Stimulated activated CD8-positive, alpha-beta memory T cell treated with anti-CD3 and anti-CD28 coated beads, Interleukin-4, amount 100 ng/mL, for 1 hour (primary cell): ENCODE measurements around the gene STK32C.

Experiments
- DNase-seq, 2 donors: peaks; one replicate each; pipeline ENCODE4 v3.0.0-alpha.2; 2020; ENCODE audit warnings: low read depth in 2 of 2, low spot score in 1 of 2

STK32C gene

DNA sequence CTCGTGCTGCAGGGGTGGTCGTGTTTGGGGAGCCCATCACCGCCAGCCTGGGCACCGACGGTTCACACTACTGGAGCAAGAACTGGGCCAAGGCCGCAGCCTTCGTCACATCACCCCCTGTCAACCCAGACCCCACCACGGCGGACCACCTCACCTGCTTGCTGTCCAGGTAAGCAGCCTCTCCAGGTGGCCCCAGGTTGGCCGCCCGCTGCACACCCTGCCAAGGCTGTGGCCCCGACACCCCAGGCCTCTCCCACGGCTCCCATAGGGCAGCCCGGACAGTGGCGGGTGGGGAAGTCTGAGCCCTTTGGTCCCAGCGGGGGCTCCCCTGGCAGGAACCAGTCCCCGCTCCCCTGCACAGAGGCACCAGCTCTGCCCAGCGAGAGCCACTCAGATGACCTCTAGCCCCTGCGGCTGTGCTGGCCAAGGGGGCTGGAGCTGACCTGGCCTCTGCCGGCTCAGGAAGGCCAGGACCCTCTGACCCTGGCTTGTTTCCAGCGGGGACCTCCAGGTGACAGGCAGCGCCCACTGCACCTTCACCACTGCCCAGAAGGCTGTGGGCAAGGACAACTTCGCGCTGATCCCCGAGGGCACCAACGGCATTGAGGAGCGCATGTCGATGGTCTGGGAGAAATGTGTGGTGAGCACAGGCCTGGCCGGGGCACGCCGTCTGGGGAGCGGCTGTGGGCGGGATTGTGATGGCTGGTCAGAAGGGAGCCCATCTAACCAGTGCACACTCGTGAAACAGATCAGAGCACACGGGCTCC lies 107.2 kb downstream of the STK32C start:
- DNase-seq, result no peak

DNA sequence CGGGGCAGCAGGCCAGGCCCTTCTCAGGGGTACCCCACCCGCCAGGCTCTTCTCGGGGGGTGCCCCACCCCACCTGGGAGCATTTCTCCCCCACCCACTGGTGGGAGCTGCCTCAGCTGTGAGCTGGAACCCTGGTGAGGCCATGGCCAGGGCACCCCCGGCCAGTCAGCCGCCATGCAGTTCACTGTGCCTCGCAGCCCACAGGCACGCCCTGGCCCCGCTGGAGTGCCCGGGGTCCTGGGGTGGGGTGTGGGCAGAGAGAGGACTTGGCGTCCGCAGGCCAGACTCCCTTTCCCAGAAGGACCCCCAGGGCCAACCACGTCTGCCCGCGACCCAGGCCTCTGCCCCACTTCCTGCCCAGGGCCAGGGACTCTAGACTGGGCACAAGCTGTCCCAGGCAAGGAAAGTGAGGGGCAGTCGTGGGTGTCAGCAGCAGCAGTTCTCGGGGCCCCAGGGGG lies 107.9 kb downstream of the STK32C start:
- DNase-seq, result no peak

GRCh38 chr10:132199268-132199853 lies 108.4 kb downstream of the STK32C start:
- DNase-seq, result no peak

DNA sequence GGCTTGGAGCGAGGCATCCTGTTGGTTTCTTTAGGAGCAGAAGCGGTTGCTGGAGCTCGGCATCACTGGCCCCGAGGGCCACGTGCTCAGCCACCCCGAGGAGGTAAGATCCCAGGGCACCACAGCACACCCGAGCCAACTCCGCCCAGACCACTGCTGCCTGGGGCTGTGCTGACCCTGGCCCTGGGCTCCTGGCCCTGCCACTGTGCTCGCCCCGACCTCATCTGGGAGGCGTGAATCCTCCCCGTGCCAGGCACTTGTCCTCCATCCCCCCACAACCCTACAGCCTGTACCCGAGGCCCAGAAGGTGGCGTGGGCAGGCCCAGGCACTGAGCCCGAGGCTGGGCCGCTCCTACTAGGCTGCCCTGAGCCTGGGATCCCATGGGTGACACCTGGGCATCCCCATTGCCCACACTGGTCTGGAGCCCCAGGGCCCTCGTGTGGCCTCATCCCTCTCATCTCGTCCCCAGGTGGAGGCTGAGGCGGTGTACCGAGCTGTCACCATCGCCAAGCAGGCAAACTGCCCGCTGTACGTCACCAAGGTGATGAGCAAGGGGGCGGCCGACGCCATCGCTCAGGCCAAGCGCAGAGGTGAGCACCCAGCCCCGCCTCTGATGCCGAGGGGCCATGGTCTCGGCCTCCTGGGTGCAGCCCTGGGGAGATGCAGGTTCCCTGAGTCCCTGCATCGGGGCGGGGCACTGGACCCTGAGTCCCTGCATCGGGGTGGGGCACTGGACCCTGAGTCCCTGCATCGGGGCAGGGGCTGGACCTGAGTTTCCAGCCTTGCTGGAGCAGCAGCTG lies 109.2 kb downstream of the STK32C start:
- no peak for DNase-seq

- DNase-seq, result no peak
Observed at GRCh38 chr10:132198068-132198370, 109.7 kb downstream of the STK32C start.

DNA sequence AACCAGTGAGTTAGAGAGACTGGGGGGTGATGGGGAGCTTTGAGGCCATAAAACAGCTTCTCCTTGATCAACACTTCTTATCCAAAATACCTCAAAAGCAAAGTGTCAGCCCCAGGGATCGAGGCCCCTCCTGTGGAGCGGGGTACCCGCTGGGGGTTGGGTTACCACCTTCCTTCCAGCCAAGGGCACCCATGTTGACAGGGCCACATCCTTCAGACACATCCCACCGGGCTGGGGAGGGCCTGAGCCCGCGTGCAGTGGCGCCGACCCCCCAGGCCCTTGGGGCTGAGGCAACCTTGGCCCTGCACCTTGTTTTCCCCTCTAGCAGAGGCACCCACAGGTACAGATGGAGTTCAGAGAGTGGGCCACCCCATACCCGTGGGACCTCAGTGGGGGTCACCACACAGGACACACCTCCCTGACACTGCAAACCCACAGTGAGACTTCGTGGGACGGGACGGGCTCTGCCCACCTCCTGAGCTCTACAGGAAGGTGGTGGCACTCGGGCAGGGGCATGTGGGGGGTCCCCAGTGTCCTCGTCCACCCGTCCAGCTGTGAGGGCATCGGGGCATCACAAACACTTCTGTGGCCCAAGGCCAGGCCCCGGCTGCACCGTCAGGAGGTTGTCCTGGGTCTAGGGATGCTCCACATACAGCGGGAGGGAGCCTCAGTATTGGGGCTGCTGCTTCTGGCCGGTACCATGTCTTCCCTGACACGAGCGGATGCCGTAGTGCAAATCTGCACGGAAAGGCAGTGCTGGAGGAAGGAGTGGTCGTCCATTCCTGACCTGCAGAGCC lies 110.3 kb downstream of the STK32C start:
- DNase-seq, result no peak

- DNase-seq, result no peak
Observed at GRCh38 chr10:132196178-132197113, 111.3 kb downstream of the STK32C start.

DNA sequence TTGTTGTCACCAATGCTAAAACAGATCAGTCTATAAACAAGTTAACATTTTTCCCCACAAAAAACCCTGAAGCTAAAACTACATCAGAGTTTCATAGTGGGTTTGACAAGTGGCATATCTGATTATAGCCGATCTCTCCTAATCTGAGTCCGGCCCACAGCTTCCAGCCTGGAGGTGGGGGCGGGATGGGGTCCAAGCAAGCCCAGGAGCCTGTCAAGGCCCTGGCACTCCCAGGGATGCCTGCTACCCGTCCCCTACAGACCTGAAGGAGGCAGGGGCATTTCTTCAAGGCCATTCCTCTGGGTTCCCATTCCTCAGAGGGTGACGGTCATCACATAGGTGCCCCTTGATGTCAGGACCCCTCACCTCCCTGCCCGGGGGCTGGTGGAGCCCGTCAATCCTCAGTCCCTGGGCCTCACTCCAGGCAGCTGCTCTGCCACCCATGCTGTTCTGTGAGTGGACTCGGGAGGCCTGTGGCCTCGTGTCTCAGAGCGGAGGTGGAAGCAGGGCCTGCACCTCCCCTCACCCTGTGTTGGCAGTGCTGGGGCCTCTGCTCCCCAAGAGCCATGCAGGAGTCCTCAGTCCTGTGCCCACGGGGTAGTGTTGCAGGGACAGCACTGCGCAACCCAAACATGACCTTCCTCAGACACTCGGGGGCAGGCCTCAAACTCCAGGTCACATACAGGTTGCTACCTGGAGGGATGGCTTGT lies 112.2 kb downstream of the STK32C start:
- DNase-seq, result no peak

GRCh38 chr10:132194726-132195125 lies 113.0 kb downstream of the STK32C start:
- no peak for DNase-seq

DNA sequence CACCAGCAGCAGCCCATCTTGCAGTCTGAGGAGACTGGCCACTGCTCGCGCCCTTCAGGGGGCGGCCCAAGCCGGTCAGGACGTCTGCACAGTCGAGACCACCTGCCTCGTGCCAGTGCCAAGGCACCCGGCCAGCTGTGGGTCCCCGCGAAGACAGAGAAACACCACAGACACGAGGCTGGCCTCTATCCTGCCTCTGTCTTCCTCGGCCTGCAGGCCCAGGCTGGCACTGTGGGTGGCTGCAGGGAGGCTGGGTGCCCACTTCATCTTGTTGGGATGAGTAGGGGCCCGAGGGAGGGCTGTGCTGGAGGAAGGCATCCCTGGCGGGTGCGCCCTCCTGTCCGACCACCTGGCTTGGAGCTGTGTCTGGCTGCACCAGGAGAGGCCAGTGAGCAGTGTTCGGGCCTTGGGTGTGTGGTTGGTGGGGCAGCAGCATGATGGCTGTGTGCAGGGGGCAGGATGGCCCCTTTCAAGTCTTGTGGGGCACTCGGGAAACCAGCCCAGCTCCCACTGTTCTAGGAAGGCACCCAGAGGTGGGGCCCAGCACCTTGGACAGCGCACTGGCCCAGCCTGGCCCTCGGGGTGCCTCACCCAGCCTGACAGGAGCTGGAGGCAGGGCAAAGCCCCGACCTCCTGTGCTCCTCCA lies 113.7 kb downstream of the STK32C start:
- no peak for DNase-seq

GRCh38 chr10:132192991-132193665 lies 114.6 kb downstream of the STK32C start:
- no peak for DNase-seq

- DNase-seq, result no peak
Observed at GRCh38 chr10:132192076-132192975, 115.4 kb downstream of the STK32C start.

- DNase-seq, result no peak
Observed at GRCh38 chr10:132189810-132190422, 117.8 kb downstream of the STK32C start.

- no peak for DNase-seq
Observed at GRCh38 chr10:132189016-132189415, 118.7 kb downstream of the STK32C start.

GRCh38 chr10:132188331-132188730 lies 119.4 kb downstream of the STK32C start:
- DNase-seq, result no peak

DNA sequence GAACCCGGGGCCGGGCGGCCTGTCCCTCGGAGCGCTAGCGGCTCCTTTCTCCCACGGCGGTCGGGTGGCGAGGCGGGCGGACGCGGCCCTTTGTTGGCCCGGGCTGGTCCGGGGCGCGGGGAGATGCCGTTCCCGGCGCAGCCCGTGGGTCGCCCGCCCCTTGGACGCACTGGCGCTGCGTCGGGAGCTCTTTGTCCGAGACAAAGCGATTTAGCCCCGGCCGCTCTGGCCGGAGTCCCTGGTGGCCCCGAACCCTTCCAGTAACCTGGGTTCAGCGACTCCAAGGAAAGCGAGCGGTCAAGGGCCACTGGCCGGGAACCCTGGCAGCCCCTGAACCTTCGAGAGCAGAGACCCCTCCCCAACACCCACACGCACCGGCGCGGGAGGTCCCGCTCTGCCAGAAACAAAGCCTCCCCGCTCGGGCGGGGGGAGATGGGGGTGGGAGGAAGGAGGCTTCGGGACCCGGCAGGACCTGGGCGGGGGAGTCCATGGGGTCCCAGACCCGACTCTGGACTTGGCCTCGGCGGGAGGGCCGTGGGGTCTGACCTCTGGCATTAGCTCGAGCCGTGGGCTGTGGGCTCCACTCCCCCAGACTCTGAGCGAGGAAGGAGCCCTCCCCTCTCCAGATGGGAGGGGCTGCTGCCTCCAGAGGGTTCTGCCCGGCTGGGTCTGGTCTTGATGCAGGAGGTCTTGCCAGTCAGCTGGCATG lies 120.2 kb downstream of the STK32C start:
- DNase-seq, result no peak
